GM12872 (cell line): ENCODE data around the gene OLFM3.

ENCODE experiments used
- TF ChIP-seq, protein P1 (sequence below): IDR thresholded peaks from 3 replicates; pipeline ENCODE4 v1.5.1; 2011; ENCODE audit warnings: low read depth, mild to moderate bottlenecking, low read length, moderate library complexity; ENCODE audit not compliant: insufficient read depth

The OLFM3 gene

DNA sequence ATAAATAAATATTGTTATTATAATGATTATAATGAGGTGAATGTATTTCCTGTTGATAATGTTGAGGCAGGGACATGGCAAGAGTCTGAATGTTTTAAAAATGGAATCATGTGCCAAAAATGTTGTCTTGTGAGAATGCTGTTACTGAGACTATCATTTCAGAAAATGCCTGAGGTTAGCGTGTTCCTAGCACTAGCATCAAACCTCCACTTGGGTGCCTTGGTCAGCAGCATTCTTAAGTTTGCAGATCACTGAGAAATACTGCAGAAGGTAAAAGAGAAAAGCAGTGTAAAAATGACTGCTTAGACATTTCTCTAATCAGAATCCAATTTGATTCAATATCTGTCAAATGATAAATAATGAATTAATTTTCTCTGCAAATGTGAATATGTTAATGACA is 50.8 kb downstream of the OLFM3 start:
- TF ChIP-seq, protein P1, sequence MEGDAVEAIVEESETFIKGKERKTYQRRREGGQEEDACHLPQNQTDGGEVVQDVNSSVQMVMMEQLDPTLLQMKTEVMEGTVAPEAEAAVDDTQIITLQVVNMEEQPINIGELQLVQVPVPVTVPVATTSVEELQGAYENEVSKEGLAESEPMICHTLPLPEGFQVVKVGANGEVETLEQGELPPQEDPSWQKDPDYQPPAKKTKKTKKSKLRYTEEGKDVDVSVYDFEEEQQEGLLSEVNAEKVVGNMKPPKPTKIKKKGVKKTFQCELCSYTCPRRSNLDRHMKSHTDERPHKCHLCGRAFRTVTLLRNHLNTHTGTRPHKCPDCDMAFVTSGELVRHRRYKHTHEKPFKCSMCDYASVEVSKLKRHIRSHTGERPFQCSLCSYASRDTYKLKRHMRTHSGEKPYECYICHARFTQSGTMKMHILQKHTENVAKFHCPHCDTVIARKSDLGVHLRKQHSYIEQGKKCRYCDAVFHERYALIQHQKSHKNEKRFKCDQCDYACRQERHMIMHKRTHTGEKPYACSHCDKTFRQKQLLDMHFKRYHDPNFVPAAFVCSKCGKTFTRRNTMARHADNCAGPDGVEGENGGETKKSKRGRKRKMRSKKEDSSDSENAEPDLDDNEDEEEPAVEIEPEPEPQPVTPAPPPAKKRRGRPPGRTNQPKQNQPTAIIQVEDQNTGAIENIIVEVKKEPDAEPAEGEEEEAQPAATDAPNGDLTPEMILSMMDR = no peak

DNA sequence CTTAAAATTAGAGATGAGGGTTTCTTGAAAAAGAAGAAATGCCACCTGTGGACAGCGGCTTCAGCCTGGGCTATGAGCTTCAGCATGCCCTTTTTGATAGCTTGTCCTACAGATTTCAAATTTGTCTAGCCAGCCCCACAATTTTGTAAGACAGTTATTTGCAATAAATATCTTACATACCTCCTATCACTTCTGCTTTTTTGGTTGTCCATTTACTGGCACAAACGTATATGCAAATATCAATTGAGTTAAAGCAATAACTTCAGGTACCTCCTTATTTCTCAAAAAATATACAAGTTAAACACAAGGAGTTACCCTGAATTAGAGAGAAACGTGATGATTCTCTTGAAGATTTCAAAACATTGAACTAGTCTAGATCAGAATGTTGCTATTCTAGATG is 53.5 kb downstream of the OLFM3 start:
- TF ChIP-seq, protein P1 = no peak

DNA sequence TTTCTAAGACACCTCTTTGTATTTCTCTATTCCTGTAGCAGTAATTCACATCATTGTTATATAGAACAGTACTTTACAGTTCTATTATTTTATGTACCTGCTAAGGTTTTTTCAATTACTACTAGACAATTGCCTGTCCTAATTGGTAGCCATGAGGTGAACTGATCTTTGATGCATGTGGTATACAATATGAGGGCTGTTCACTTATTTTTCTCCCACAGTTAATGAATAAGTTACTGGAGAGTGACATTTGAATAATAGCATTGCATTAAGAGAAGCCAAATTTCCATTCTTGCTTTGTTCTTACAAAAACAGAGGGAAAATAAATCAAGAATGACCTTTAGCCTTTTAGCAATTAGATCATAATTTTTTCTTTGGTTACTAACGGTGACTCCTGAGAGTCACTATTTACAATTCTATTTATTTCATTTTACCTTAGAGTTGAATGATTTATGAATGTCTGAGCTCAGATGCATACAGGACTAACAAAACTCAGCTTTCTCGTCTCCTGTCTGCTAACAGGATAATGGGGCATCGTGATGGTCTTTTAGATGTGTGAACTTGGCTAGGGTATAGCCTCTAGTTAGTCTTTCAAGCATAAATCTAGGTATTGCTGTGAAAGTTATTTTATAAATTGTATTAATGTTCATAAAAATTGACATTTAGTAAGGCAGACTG is 54.1 kb downstream of the OLFM3 start:
- TF ChIP-seq, protein P1 = no peak

DNA sequence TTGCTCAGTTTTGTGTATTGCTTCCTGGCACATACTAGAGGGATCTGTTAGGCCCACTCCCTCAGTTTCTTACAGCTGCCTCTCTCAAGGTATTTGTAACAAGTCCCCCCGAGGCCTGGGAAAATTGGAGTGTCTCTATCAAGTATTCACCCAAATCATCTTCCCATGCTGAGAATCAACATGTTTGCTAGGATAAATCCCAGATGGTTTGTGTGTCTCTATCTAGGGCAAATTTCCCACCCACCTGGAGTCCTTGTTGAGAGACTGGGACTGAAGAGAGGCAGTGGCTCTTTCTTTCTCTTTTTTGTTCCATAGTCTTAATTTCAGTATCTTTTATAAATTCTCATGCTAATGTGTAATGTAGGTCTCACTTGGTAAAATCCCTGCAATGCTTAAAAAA is 58.0 kb downstream of the OLFM3 start:
- TF ChIP-seq, protein P1 = no peak

DNA sequence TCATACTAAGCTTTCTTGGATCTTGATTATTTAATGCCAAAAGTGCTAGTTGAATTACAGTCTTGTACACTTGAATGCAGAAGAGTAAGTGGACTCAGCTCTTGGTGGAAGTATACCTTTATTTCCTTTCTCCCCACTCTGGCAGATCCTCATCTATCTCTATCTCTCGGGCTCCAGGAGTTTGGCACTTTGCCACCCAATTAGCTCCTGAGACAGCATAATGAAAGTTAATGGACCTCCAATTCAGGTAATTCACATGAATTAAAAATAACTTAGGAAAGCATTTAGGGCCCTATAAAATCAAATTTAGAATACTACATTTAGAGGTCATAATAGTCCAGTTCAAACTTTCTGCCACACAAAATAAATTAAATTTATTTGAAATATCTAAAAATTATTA is 67.4 kb downstream of the OLFM3 start:
- TF ChIP-seq, protein P1 = no peak

DNA sequence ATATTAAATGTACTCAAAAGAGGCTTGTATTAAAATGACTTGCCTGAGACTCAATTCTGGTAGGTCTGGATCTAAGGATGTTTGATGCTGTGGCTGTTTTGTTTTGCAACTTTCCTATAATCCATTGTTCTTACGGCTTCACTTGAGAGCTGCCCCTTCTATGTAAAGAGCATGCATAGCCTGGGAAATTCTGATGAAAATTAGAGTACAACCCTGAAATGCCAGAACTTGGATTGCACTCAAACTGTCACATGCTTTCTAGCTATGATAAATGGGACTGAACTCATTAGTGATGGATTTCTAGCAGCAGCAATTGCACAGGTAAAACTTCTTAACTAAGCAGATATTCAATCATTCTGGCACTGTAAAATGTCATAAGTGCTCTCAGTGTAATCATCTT is 67.9 kb downstream of the OLFM3 start:
- TF ChIP-seq, protein P1 = no peak

DNA sequence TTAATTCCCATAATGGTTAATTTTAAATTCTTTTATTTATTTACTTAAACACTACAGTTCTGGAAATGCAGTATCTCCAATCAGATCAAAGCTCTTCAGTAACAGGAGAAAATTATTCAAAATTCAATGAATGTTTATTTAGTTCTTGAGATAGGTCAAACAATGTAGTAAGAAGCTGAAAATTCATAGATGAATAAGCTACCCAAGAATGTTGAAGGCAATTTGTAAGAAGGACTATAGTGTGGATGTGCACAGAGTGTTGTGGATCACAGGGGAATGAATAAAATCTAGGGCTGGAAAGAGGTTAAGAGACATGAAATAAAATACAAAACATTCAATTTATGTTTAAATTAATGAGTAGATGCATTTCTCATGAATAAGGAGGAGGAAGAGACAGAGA is 72.0 kb downstream of the OLFM3 start:
- TF ChIP-seq, protein P1 = no peak
